T-helper 2 cell (primary cell): ENCODE results near the gene ZNF655.
"Not testable (repeated sequence)": the region's sequence is repeated elsewhere in the genome, so short reads cannot be mapped to it uniquely, and the experiment has no call there.

Source experiments
- DNase-seq, 5 experiments: peaks; one replicate each; pipeline versions ENCODE4 v3.0.0 to v3.0.0-alpha.2; 2012 to 2022

Gene ZNF655

DNA sequence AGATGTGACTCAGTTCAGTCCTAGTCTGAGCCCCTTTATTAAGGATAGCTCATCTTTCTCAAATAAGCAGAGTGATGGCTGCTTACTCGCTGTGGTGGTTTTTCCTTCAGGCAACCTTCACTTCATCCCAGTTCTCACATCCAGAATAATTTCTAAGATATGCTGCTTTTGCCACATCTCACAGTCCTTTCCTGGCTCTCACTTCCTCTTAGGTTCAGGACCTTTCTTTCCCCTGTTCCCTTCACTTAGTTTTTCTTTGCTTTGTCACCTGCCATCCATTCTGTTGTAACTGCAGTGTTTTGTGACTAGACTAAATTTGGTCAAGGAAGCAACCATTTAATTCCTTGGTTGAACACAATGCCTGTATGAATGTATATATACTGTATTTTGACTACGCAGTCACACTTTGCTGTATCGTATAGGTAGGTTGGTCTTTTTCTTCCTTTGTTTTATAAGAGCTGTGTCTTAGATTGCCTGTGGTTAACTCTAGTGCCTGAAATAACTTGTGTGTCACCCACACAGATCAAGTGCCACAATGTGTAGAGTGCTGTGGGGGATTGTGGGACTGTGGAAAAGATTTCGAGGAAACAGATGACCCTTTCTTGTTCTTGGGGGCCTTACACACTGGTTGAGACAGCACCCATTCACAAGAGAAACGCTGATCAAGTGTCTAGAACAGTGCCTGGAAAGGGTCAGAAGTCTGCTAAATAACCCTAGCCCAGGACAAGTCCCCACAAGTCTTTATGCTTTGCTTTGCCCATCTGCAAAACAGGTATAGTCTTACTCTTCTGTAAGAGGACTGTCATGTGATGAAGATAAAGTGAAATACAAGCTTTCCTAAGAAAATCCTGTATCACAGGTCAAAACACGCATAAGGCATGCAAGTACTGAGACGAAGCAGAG, 2.6 kb downstream of the ZNF655 start:
- no peak for DNase-seq

DNA sequence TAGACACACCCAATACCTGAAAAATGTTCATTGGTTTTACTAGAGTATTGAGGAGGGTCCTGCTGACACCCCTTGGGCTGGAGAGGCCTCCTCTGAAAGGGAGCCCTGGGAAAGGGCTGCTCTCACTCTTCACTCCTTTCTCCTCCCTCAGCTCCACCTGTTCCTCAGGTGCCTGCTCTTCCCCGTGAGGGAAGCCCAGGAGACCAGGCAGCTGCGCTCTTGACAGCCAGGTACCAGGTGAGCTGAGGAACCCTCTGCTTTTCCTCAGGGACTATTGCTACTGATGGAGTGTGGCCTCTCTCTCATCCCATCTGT, 3.3 kb downstream of the ZNF655 start:
- no peak for DNase-seq

DNA sequence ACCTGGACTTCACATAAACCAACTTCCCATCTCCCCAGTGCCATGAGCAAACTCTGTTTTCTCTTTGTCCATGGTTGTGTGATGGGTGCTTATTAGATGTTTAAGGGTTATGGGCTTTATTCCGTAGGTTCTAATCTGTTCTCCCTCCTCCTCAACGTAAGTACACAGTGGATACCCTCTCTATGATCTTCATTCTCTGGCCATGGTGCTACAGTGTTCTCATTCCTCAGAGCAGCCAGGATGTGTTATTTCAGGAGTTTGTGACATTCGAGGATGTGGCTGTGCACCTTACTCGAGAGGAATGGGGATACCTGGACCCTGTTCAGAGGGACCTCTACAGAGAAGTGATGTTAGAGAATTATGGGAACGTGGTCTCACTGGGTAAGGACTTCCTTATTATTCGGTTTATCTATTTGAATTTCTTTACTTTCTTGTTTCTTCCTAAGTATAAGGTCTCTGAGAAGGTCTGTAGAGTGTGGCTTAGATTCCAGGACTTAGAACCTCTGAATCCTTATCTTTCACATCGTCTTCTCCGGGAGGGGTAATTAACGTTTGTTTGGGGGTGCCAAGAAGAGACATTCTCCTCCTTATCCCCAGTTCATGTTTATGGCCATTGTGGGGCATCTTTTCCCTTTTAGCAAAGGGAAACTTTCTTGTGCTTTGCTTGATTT, 3.8 kb downstream of the ZNF655 start:
- no peak for DNase-seq

DNA sequence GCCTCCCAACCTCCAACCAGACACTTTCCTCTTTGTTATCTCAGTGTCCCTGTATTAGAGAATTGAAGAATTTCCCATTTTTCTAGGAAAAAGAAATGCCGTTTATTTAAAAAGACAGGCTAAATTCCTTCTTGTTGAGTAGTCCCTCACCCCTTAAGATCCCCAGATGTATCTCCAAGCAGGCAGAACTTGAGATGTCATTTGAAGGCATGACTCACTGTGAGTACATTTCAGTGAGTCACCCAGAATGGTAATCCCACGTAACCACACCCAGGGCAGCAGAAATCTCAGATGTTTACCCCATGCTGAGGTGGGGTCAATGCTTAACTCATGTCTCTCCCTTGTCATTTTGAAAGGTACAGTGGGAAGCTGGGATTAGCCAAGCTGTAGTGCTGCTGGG, 4.4 kb downstream of the ZNF655 start:
- DNase-seq, result no peak

DNA sequence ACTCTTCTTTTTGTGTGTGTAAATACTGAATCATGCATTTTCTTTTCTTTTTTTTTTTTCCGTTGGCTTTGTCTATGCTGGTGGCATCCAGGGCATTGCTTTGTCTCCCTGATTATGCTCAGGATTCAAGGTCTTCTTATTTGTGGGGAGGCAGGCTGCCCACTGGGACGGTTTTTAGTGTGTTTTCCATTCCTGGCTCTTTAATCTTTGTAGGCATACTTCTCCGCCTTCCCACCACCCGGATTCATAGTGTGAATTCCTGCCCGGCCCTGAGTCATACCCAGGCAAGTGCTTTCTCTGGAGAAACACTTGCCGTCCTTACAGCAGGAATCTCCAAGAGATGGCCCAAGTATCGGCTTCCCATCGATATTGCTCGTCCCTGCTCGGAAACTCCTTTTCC, 5.2 kb downstream of the ZNF655 start:
- no peak for DNase-seq

DNA sequence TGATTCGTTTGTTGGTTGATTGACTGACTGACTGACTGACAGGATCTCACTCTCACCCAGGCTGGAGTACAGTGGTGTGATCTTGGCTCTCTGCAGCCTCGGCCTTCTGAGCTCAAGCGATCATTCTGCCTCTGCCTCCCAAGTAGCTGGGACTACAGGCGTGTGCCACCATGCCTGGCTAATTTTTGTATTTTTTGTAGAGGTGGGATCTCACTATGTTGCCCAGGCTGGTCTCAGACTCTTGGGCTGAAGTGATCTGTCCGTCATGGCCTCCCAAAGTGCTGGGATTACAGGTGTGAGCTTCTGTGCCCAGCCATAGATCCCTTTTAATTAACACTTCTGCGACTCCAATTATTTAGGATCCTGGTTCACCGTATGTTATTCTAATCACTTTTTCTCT, 10.3 kb downstream of the ZNF655 start:
- DNase-seq, result not testable (repeated sequence)

DNA sequence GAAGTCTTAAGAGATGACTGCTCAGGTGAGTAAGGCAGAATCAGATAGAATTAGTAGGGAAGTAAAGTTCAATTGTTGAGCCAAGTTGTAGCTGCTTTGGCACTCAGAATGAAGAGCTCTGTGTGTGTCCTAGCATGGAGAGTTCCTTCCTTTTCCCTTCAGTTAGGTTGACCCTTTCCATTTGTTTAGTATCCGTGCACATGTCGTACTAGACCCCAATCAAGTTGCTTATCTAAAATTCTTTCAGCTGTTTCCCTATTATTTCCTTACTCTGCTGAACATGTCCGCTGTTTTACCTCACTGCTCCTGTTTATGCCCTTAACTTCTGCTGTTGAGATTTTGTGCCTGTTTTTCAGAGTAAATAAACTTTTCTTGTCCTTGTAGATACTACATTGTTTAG, 13.3 kb downstream of the ZNF655 start:
- DNase-seq, result no peak

DNA sequence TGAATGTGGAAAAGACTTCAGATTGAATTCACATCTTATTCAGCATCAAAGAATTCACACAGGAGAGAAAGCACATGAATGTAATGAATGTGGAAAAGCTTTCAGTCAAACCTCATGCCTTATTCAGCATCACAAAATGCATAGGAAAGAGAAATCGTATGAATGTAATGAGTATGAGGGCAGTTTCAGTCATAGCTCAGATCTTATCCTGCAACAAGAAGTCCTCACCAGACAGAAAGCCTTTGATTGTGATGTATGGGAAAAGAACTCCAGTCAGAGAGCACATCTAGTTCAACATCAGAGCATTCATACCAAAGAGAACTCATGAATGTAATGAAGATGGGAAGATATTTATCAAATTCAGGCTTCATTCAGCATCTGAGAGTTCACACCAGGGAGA, 14.8 kb downstream of the ZNF655 start:
- DNase-seq, result no peak

DNA sequence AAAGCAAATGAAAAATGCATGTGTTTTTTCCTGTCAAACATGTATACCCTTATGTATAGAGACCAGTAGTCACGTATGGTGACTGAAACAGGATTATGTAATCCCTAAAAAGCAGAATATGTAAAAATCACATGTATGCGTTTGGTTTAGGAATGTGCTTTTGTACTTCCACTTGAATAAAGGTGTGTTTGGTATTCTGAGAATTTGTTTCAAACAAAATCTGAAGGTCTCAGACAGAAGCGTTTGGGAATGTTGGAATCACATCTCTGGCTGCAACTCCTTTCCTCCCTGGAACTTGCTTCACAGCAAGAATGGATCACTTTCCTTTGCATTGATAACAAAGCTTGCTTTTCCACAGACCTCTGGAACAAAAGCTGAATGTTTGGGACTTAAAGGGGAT, 17.8 kb downstream of the ZNF655 start:
- no peak for DNase-seq

DNA sequence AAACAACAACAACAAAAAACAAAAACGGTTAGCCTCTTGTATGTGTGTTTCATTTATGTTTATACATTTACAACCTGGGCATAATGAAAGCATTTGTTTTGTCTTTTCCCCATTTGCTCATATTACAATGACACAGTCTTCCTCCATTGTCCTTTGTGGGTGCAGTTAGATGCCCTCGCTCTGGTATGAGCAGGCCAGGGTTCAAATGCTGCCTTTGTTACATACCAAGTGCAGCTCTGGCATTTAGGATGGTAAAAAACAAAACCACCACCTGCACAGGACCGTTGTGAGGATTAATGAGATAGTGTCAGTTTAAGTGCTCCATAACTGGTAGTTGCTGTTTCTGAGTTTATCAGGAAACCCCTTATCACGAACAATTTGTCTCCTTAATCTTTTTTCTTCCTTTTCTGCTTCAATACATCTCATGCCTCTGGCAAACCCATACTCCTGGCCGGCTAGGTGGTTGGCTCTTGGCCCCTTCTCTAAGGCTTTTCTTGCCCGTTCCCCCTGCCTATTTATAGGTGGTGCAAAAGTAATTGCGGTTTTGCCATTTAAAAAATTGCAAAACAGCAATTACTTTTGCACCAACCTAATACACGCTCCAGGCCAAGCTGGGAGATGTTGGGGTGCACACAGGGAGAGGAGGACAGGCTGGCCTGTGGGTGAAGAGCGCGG, 21.0 kb downstream of the ZNF655 start:
- DNase-seq, result no peak

DNA sequence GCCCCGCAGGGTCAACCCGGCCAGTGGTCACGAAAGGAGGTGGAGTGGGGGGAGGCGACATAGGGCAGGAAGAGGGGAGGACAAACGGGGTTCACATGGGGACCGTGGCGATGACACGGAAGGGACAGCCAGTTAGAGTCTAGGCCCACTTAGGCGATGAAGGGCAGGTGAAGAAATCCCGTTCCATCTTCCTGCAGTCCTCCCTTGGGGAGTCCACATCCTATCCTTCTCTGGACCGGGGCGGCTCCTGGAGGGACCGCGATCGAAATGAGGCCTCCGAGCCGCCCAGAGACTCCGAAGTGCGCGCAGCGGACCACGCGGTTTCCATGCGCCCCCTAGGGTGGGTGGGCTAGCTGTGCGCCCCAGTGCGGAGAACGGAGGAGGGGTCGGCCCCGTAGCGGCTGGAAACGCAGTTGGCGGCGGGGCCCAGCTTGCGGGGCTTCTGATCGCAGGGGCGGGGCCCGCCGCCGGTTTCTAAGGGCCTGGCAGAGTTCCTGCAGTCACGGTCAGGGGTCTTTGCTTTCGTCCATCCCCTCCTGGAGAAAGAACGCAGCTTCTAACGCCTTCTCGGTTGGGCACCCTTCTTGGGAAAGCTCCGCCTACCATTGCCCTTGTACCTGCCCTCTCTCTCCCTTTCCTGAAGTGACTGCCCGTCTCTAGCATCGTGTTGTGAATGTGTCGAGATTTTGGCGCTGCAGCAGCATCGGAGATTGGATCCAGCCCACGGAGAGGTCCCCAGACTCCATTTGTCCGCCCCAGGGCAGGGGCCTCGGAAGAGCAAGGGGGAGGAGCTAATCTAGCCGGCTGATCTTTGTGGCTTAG, 21.7 kb downstream of the ZNF655 start:
- DNase-seq, result peak in 4 of 5 experiments; percentile 22 to 50 (median 34)

DNA sequence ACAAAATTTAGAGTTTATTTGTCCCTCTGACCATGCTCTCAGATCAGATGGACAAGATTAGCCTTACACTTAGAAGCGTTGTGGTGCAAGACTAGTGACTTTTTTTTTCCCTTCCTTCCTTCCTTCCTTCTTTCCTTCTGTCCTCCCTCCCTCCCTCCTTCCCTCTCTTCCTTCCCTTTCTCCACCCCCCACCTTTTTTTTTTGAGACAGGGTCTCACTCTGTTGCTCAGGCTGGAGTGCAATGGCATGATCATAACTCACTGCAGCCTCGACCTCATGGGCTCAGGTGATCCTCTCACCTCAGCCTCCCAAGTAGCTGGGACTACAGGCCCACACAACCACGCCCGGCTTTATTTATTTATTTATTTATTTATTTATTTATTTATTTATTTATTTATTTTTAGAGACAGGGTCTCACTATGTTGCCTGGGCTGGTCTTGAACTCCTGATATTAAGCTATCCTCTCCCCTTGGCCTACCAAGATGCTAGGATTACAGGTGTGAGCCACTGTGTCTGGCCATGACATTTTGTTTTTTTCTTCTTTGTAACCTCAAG, 22.4 kb downstream of the ZNF655 start:
- not testable (repeated sequence) for DNase-seq

DNA sequence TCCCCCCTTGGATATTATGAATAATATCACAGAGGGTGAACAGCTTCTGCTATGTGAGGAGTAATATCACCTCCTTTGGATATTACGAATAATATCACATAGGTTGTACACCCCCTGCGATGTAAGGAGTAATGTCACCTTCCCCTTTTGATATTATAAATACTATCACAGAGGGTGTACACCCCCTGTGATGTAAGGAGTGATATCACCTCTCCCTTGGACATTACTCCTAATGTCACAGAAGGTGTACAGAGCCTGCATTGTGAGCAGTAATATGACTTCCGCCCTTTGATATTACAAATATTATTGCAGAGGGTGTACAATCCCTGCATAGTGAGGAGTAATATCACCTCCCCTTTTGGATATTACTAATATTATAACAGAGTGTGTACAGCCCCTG, 30.4 kb downstream of the ZNF655 start:
- DNase-seq, result no peak

DNA sequence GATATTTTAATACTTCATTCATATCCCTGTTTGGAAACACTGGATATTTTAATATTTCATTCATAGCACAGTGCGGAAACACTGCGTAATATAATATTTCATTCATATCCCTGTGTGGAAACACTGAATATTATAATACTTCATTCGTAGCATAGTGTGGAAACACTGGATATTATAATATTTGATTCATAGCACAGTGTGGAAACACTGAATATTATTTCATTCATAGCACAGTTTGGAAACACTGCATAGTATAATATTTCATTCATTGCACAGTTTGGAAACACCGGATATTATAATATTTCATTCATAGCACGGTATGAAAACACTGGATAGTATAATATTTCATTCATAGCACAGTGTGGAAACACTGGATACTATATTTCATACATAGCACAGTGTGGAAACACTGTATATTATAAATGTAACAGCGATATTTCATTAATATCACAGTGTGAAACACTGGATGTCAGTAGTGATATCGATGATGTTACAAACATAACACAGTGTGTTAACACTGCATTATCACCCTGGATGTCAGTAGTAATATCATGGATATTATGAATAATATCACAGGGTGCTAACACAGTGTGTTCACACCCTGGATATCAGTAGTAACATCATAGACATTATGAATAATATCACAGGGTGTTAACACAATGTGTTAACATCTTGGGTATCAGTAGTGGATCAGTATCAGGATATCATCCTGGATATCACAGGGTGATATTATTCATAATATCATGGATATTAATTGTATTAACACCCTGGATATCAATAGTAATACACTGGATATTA, 36.7 kb downstream of the ZNF655 start:
- peak in 1 of 5 experiments; percentile 33 for DNase-seq

DNA sequence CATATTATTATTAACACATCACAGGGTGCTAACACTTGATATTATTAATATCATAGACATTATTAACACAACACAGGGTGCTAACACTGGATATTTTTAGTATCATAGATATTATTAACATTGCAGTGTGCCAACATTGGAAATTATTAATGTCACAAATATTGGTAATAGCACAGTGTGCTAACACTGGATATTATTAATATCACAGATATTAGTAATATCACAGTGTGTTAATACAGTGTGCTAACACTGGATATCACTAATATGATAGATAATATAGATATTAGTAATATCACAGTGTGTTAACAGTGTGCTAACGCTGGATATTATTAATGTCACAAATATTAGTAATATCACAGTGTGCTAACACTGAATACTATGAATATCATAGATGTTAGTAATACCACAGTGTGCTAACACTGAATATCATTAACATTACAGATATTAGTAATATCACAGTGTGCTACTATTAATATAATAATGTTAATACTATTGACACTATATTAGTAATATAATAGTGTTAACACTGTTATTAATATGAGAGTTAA, 38.0 kb downstream of the ZNF655 start:
- no peak for DNase-seq

DNA sequence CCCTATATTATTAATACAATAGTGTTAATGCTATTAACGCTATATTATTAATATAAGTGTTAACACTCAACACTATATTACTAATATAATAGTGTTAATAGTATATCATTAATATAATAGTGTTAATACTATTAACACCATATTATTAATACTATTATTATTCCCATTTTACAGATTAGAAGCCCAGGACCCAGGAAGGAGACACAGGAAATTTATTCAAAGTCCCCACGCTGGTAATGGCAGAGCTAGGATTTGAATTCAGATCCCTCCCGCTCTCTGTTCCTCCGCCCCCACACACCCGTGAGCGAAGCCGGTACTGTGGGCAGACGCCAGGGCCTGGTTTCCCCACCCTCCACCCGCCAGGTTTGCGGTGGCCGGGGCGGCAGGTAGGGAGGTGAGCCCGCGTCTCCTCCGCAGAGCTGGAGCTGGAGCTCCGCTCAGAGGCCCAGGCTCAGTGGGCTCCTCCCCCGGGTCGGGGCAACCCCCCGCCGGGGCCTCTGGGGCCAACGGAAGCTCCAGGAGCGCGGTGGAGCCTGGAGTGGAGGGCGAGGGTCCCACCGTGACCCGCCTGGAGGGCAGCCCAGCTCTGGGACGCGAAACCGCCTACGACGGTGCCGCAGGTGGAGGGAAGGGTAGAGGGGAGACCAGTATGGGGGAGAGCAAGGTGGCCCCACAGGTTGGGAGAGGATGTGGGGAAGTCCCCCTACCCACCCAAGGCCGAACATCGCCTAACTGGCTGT, 39.5 kb downstream of the ZNF655 start, which contains the start of gene TMEM225B:
Gene TMEM225B, plus strand, starts transcription at position 506 of the 740 bp plus-strand sequence. CDS start 6,122 bp downstream, outside the sequence.
- DNase-seq, result peak in 1 of 5 experiments; percentile 30

DNA sequence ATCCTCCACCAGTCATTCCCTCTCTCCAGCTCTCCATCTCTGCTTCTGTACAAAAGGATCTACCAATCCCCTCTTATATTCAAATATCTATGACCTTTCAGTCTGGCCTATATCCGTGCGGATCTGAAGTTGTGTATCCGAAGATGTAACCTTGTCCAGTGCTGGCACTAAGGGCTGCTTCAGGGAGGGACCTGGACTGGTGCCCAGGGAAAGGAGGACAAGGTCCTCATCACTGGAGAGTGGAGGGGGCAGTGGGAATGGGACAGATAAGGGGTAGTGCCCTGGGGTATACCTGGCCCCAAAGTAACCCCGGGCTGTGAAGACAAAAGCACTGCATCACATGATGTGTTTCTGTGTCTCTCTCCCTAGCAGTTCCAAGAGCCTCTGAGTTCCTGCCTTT, 41.4 kb downstream of the ZNF655 start:
- DNase-seq, result no peak

DNA sequence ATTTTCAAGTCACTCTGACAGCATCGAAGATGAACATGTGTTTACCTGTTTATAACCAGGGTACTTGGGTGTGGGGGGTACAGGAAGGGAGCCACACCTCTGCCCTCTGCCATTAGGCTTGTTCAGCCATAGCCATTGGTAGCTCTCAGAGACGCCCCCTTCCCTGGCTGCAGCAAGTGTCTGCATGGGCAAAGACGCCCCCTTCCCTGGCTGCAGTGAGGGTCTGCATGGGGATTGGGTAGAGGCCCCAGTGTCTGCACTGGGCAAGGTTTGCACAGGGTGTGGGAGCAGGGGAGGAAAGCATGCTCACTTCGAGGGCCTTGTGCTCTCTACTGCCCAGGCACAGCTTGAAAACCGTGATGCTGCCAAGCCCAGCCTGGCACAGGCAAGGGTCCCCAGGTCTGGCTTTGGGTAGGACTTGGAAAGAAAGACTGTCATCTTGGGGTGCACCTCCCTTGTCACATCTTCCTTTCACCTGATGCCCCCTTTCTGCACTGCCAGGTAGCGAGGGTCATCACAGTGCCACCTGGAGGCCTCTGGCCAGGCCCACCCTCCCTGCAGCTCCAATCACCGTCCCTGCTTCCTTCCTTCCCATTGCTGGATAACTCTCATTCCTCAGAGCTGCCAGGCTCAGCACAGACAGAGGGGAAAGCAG, 43.3 kb downstream of the ZNF655 start:
- no peak for DNase-seq

DNA sequence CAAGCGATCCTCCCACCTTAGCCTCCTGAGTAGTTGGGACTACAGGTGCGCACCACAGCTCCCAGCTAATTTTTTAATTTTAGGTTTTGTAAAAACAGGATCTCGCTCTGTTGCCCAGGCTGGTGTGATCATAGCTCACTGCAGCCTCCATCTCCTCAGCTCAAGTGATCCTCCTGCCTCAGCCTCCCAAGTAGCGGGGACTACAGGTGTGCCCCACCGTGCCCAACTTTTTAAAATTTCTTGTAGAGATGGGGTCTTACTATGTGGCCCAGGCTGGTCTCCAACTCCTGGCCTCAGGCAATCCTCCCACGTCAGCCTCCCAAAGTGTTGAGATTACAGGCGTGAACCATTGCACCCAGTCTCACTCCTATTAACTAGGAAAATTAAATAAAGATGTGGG, 47.1 kb downstream of the ZNF655 start:
- DNase-seq, result no peak

DNA sequence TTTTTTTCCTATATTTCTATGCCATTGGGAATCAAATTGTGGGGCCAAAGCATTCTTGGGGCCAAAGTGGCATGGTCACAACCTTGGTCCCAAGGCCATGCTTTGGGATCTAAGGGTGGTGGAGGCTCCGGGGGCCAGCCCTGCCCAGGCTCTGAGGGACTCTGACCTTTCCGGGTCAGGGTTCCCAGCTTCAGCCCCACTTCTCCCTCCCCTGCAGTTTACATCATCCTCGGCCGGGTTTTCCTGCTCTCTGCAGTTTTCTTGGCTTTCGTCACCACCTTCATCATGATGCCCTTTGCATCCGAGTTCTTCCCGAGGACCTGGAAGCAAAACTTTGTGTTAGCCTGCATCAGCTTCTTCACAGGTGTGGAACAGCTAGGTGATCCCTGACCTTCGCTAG, 48.1 kb downstream of the ZNF655 start:
- DNase-seq, result no peak
